Body of pancreas (tissue), 4 donors: ENCODE measurements around the gene CPT2.

Source experiments
- POLR2A ChIP-seq, 3 donors: fragments of 450-650 bp; IDR thresholded peaks; one replicate each; pipeline ENCODE4 v1.6.1; 2016; ENCODE audit warnings: antibody characterized with exemption in 3 of 3, mild to moderate bottlenecking in 2 of 3
- TF ChIP-seq, protein P1 (sequence below), 7 experiments: fragments of 450-650 bp in 4 of 7; fragments of 200-600 bp in 3 of 7; sonication (generic) in 3 of 7; IDR thresholded peaks; one replicate each; pipeline ENCODE4 v1.5.1; 2016 to 2019; ENCODE audit warnings: antibody characterized with exemption in 7 of 7

DNA sequence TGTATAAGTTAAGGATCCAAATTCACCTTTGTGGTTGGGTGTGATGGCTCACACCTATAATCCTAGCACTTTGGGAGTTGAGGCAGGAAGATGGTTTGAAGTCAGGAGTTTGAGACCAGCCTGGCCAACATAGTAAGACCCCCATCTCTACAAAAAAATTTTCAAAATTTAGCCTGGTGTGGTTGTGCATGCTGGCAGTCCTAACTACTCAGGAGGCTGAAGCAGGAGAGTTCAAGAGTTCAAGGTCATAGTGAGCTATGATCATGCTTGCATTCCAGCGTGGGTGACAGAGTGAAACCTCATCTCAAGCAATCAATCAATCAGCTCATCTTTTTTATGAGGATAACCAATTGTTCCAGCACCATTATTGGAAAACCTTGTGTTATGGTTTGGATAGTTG is 37.7 kb upstream of the CPT2 start:
- TF ChIP-seq, protein P1, sequence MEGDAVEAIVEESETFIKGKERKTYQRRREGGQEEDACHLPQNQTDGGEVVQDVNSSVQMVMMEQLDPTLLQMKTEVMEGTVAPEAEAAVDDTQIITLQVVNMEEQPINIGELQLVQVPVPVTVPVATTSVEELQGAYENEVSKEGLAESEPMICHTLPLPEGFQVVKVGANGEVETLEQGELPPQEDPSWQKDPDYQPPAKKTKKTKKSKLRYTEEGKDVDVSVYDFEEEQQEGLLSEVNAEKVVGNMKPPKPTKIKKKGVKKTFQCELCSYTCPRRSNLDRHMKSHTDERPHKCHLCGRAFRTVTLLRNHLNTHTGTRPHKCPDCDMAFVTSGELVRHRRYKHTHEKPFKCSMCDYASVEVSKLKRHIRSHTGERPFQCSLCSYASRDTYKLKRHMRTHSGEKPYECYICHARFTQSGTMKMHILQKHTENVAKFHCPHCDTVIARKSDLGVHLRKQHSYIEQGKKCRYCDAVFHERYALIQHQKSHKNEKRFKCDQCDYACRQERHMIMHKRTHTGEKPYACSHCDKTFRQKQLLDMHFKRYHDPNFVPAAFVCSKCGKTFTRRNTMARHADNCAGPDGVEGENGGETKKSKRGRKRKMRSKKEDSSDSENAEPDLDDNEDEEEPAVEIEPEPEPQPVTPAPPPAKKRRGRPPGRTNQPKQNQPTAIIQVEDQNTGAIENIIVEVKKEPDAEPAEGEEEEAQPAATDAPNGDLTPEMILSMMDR (IDR thresholded peaks at IDR 0.05) = no peak
- no peak for TF ChIP-seq POLR2A (IDR thresholded peaks at IDR 0.05)
